HPDE6-E6E7 (cell line): ENCODE data around the gene SSTR4.

Experiments used
- DNase-seq: peaks from one replicate; pipeline ENCODE4 v3.0.0; 2011; ENCODE audit warnings: missing footprints; ENCODE audit errors: extremely low spot score

SSTR4 gene

GRCh38 chr20:23042270-23042669 is 7.2 kb downstream of the SSTR4 start:
- DNase-seq = no peak

GRCh38 chr20:23043376-23043775 is 8.3 kb downstream of the SSTR4 start:
- DNase-seq = no peak

- DNase-seq = no peak
Measured at GRCh38 chr20:23046431-23046830, 11.3 kb downstream of the SSTR4 start.

- no peak for DNase-seq
Measured at GRCh38 chr20:23047001-23047737, 12.1 kb downstream of the SSTR4 start.

- no peak for DNase-seq
Measured at GRCh38 chr20:23047738-23048214, 12.7 kb downstream of the SSTR4 start.

GRCh38 chr20:23048283-23049200 is 13.4 kb downstream of the SSTR4 start:
- DNase-seq = peak; percentile 62

GRCh38 chr20:23049201-23050075 is 14.3 kb downstream of the SSTR4 start, which contains the start of gene THBD:
TSS of gene THBD (minus strand) at chr20:23049672. CDS start at chr20:23049504, 168 bp downstream.
- DNase-seq = peak; percentile 94

GRCh38 chr20:23050076-23050838 is 15.1 kb downstream of the SSTR4 start:
- DNase-seq = peak; percentile 63

- peak; percentile 70 for DNase-seq
Measured at GRCh38 chr20:23050847-23051627, 15.9 kb downstream of the SSTR4 start.

- no peak for DNase-seq
Measured at GRCh38 chr20:23052904-23053303, 17.8 kb downstream of the SSTR4 start.

- no peak for DNase-seq
Measured at GRCh38 chr20:23058240-23058639, 23.1 kb downstream of the SSTR4 start.

GRCh38 chr20:23059001-23059400 is 23.9 kb downstream of the SSTR4 start:
- DNase-seq = no peak

GRCh38 chr20:23059846-23060245 is 24.7 kb downstream of the SSTR4 start:
- DNase-seq = no peak

GRCh38 chr20:23060629-23061028 is 25.5 kb downstream of the SSTR4 start:
- DNase-seq = no peak

GRCh38 chr20:23061262-23061661 is 26.1 kb downstream of the SSTR4 start:
- DNase-seq = no peak

GRCh38 chr20:23061734-23062561 is 26.8 kb downstream of the SSTR4 start:
- no peak for DNase-seq

- no peak for DNase-seq
Measured at GRCh38 chr20:23062632-23063031, 27.5 kb downstream of the SSTR4 start.

- DNase-seq = no peak
Measured at GRCh38 chr20:23063168-23063567, 28.1 kb downstream of the SSTR4 start.

GRCh38 chr20:23063581-23063980 is 28.5 kb downstream of the SSTR4 start:
- DNase-seq = no peak
